ENCODE data around the gene TAP2. TPM values are rescaled to one million over a fixed set of nuclear protein-coding genes. Genes with fewer than 3 reads are reported as not detected.

TAP2 gene
- total RNA-seq, 1 donor from 2014 or later = 14.4 TPM

GRCh38 chr6:32854376-32855178 lies 16.0 kb upstream of the TAP2 start:
- no peak for DNase-seq (ENCODE audit: low read depth)

- DNase-seq (ENCODE audit: low read depth) = peak; percentile 84
Observed at GRCh38 chr6:32853541-32854375, 15.2 kb upstream of the TAP2 start, which contains the start of the genes PSMB9 and TAP1. TSS of gene PSMB9 (plus strand) at chr6:32854192. CDS start at chr6:32854230, 38 bp downstream. TSS of gene TAP1 (minus strand) at chr6:32853704. CDS start at chr6:32853636, 68 bp downstream.

- peak; percentile 13 for DNase-seq (ENCODE audit: low read depth)
Observed at GRCh38 chr6:32852844-32853540, 14.5 kb upstream of the TAP2 start.

- DNase-seq (ENCODE audit: low read depth) = no peak
Observed at GRCh38 chr6:32852018-32852843, 13.7 kb upstream of the TAP2 start.

- no peak for DNase-seq (ENCODE audit: low read depth)
Observed at GRCh38 chr6:32851025-32851424, 12.5 kb upstream of the TAP2 start.

- DNase-seq (ENCODE audit: low read depth) = no peak
Observed at GRCh38 chr6:32849126-32849525, 10.6 kb upstream of the TAP2 start.

- DNase-seq (ENCODE audit: low read depth) = no peak
Observed at GRCh38 chr6:32847795-32848194, 9.3 kb upstream of the TAP2 start.

GRCh38 chr6:32847004-32847403 lies 8.5 kb upstream of the TAP2 start:
- DNase-seq (ENCODE audit: low read depth) = no peak

GRCh38 chr6:32845384-32845884 lies 6.9 kb upstream of the TAP2 start:
- DNase-seq (ENCODE audit: low read depth) = no peak

GRCh38 chr6:32844839-32845383 lies 6.4 kb upstream of the TAP2 start:
- DNase-seq (ENCODE audit: low read depth) = no peak

- peak; percentile 96 for DNase-seq (ENCODE audit: low read depth)
Observed at GRCh38 chr6:32843979-32844838, 5.7 kb upstream of the TAP2 start, which contains the start of gene PSMB8. TSS of gene PSMB8 (minus strand) at chr6:32844047. CDS start at chr6:32843996, 51 bp downstream.

GRCh38 chr6:32843331-32843978 lies 4.9 kb upstream of the TAP2 start:
- no peak for DNase-seq (ENCODE audit: low read depth)

- DNase-seq (ENCODE audit: low read depth) = no peak
Observed at GRCh38 chr6:32842690-32843089, 4.2 kb upstream of the TAP2 start.

- DNase-seq (ENCODE audit: low read depth) = no peak
Observed at GRCh38 chr6:32842021-32842650, 3.6 kb upstream of the TAP2 start.

GRCh38 chr6:32840604-32841246 lies 2.2 kb upstream of the TAP2 start:
- DNase-seq (ENCODE audit: low read depth) = no peak

GRCh38 chr6:32839356-32839755 lies 817 bp upstream of the TAP2 start:
- no peak for DNase-seq (ENCODE audit: low read depth)

GRCh38 chr6:32837651-32838113 lies 857 bp downstream of the TAP2 start:
- no peak for DNase-seq (ENCODE audit: low read depth)

GRCh38 chr6:32836873-32837272 lies 1.7 kb downstream of the TAP2 start:
- no peak for DNase-seq (ENCODE audit: low read depth)

Data from renal cortical epithelial cell (primary cell).